K562 (cell line): Measurements from ENCODE around the gene CCDC85B. TPM values are rescaled to one million over a fixed set of nuclear protein-coding genes. Genes with fewer than 3 reads are reported as not detected.

Experiments used
- ATAC-seq: fragments of 200-7000 bp; cut with Tn5 transposase; 3 replicates; pipeline ENCODE4 v1.9.1; 2020; ENCODE audit warnings: moderate library complexity
- BruUV-seq: library from RNA; stranded (reverse); fragments of 400-500 nt; replicated peaks from 2 replicates; lab custom pipeline; 2021; lab: Mats Ljungman, UMichigan
- CTCF ChIA-PET: fragments of 300-600 bp; formaldehyde crosslinking; extraction: SDS; loops from one replicate; lab custom pipeline; 2021; ENCODE audit warnings: low intra/inter-chr PET ratio; lab: Yijun Ruan, JAX
- POLR2A ChIA-PET: fragments of 300-600, 350-650 bp; sonication (Branson Sonifier 250); formaldehyde crosslinking; extraction: SDS; loops from one replicate; lab custom pipeline; 2021; ENCODE audit warnings: antibody characterized with exemption, inconsistent platforms; lab: Yijun Ruan, JAX
- DNase-seq, 4 experiments: peaks; one replicate each; pipeline versions ENCODE4 v3.0.0 to v3.0.0-alpha.2; 2011 to 2018; ENCODE audit warnings: low spot score in 3 of 4, mixed read lengths in 3 of 4; ENCODE audit errors: extremely low read depth in 1 of 4
- FAIRE-seq: peaks from 2 replicates; lab custom pipeline; 2011; peaks lifted over from hg19 to GRCh38; lab: Jason Lieb, UNC
- H2AFZ ChIP-seq: 2 replicates; pipeline ENCODE4 v1.6.0; 2011; ENCODE audit warnings: low read depth, low read length, control low read depth, inconsistent platforms
- H3K27ac ChIP-seq: fragments of 200-600 bp; 3 replicates; pipeline ENCODE4 v1.8.0; 2011; ENCODE audit warnings: low read depth, mild to moderate bottlenecking, control low read depth, inconsistent platforms, low read length, moderate library complexity, mixed read lengths; ENCODE audit errors: extremely low read depth
- H3K27me3 ChIP-seq, 2 experiments: fragments of 300-600 bp in 1 of 2; 2 replicates in 1 of 2; 3 replicates in 1 of 2; pipeline versions ENCODE4 v1.6.0 to v1.8.0; 2011; ENCODE audit warnings: inconsistent platforms in 2 of 2, low read length in 2 of 2, mild to moderate bottlenecking in 1 of 2, mixed read lengths in 1 of 2, moderate library complexity in 1 of 2; ENCODE audit not compliant: control insufficient read depth in 2 of 2, insufficient read depth in 2 of 2
- H3K36me3 ChIP-seq: fragments of 300-600 bp; 3 replicates; pipeline ENCODE4 v1.8.0; 2011; ENCODE audit warnings: mild to moderate bottlenecking, low read length, inconsistent platforms; ENCODE audit not compliant: control insufficient read depth, insufficient read depth
- H3K4me1 ChIP-seq, 2 experiments: fragments of 200-600 bp in 1 of 2; replicated peaks in 1 of 2; 2 replicates in 1 of 2; 3 replicates in 1 of 2; pipeline versions ENCODE4 v1.5.1 to v1.8.0; 2011; ENCODE audit warnings: inconsistent platforms in 2 of 2, low read length in 2 of 2, mild to moderate bottlenecking in 1 of 2, mixed read lengths in 1 of 2, moderate library complexity in 1 of 2; ENCODE audit not compliant: control insufficient read depth in 2 of 2, insufficient read depth in 2 of 2
- H3K4me2 ChIP-seq: 2 replicates; pipeline ENCODE4 v1.6.1; 2011; ENCODE audit warnings: low read length, control low read depth, inconsistent platforms, mixed read lengths; ENCODE audit not compliant: insufficient read depth
- H3K4me3 ChIP-seq: fragments of 200-600 bp; sonication (generic), shearing (Covaris generic); 2 replicates; pipeline ENCODE4 v1.5.1; 2016; ENCODE audit warnings: control low read depth, inconsistent platforms
- H3K79me2 ChIP-seq: fragments of 200-600 bp; 3 replicates; pipeline ENCODE4 v1.8.0; 2011; ENCODE audit warnings: low read length, inconsistent platforms; ENCODE audit not compliant: control insufficient read depth, insufficient read depth
- H3K9ac ChIP-seq, 2 experiments: 2 replicates each; pipeline versions ENCODE4 v1.6.0 to v1.6.1; 2011; ENCODE audit warnings: low read depth in 2 of 2, low read length in 2 of 2, control low read depth in 1 of 2, inconsistent platforms in 1 of 2, mild to moderate bottlenecking in 1 of 2, mixed read lengths in 1 of 2; ENCODE audit not compliant: insufficient read depth in 1 of 2
- H3K9me1 ChIP-seq: one replicate; pipeline ENCODE4 v1.6.0; 2011; ENCODE audit warnings: inconsistent platforms, mild to moderate bottlenecking, low read length, moderate library complexity; ENCODE audit not compliant: control insufficient read depth, insufficient read depth
- H3K9me3 ChIP-seq: replicated peaks from 2 replicates; pipeline ENCODE4 v1.5.1; 2011; ENCODE audit warnings: low read depth, low read length, inconsistent platforms; ENCODE audit not compliant: control insufficient read depth, insufficient read depth
- H4K20me1 ChIP-seq: replicated peaks from 2 replicates; pipeline ENCODE4 v1.6.1; 2011; ENCODE audit warnings: low read length, inconsistent platforms, mixed read lengths; ENCODE audit not compliant: control insufficient read depth, insufficient read depth
- CREB5 ChIP-seq: fragments of 250-450 bp; sonication (Bioruptor Pico); IDR thresholded peaks from 2 replicates; pipeline ENCODE4 v1.5.0; 2020; ENCODE audit warnings: mild to moderate bottlenecking
- DPF2 ChIP-seq: fragments of 450-650 bp; IDR thresholded peaks from 2 replicates; pipeline ENCODE4 v1.6.1; 2016
- E2F3 ChIP-seq: fragments of 250-450 bp; sonication (Bioruptor Pico); IDR thresholded peaks from 2 replicates; pipeline ENCODE4 v1.4.0; 2020; ENCODE audit warnings: mild to moderate bottlenecking
- NR1H2 ChIP-seq: sonication (generic); formaldehyde crosslinking; IDR thresholded peaks from 2 replicates; pipeline ENCODE4 v1.4.0; 2020; ENCODE audit warnings: mild to moderate bottlenecking, missing genetic modification reagents
- SAP30 ChIP-seq: fragments of 200-600 bp; sonication (generic); IDR thresholded peaks from 2 replicates; pipeline ENCODE4 v1.6.1; 2012; ENCODE audit warnings: borderline replicate concordance, low read depth, mild to moderate bottlenecking, moderate library complexity, low read length, control low read depth, inconsistent platforms; ENCODE audit not compliant: insufficient read depth, poor library complexity, severe bottlenecking
- TEAD1 ChIP-seq, 2 experiments: fragments of 450-650 bp in 1 of 2; sonication (generic) in 1 of 2; formaldehyde crosslinking; IDR thresholded peaks; 2 replicates each; pipeline versions ENCODE4 v1.4.0 to v1.8.0; 2020 to 2022; ENCODE audit warnings: mild to moderate bottlenecking in 2 of 2, missing genetic modification reagents in 1 of 2
- ZNF12 ChIP-seq: sonication (generic); formaldehyde crosslinking; IDR thresholded peaks from 2 replicates; pipeline ENCODE4 v1.4.0; 2020; ENCODE audit warnings: mild to moderate bottlenecking, missing genetic modification reagents
- WGBS: fragments of 100-300 bp; shearing (Covaris generic); methylation state at CpG from one replicate; pipeline ENCODE4 v1.1.6; 2016; ENCODE audit warnings: low coverage, mixed read lengths; ENCODE audit not compliant: insufficient coverage; ENCODE audit errors: missing lambda C conversion rate; 5-methylcytosine and 5-hydroxymethylcytosine counted together
- in situ Hi-C: fragments of 300-500 bp; cut with MboI; formaldehyde crosslinking; loops from 4 replicates; pipeline ENCODE4 v1.15.0; 2018; ENCODE audit warnings: inconsistent platforms, mixed read lengths
- intact Hi-C: fragments of 100-400 bp; cut with micrococcal nuclease; formaldehyde crosslinking; loops from 2 replicates; pipeline ENCODE4 v1.14.2; 2022
- polyA plus RNA-seq, 8 experiments: library from polyadenylated mRNA; depleted of rRNA in 4 of 8; stranded (reverse) in 5 of 8; unstranded in 3 of 8; fragments of >200 nt; fragmentation: Nextera tagmentation in 2 of 8; fragmentation: Illumina TruSeq in 1 of 8; extraction: Ambion mirVana in 2 of 8; extraction: Trizol in 1 of 8; gene quantifications; 2 replicates each; pipeline versions ENCODE4 v1.2.1 to v1.2.3, GENCODE V29; 2011 to 2014; ENCODE audit warnings: inconsistent platforms in 1 of 8, missing spikeins in 1 of 8
- total RNA-seq, 7 experiments: library from RNA; depleted of rRNA in 6 of 7; stranded (reverse); fragments of >200 nt in 6 of 7; fragmentation: Illumina TruSeq in 2 of 7; extraction: Trizol in 2 of 7; gene quantifications; 2 replicates each; pipeline versions ENCODE4 v1.2.1 to v1.2.3, GENCODE V29; 2011 to 2021; ENCODE audit warnings: low replicate concordance in 1 of 7
- TF ChIP-seq, protein P1 (sequence below): fragments of 250-450 bp; sonication (Bioruptor Pico); IDR thresholded peaks from 2 replicates; pipeline ENCODE4 v1.8.0; 2021; ENCODE audit warnings: borderline replicate concordance, mild to moderate bottlenecking, moderate library complexity; ENCODE audit not compliant: poor library complexity, severe bottlenecking
- TF ChIP-seq, protein P2 (sequence below): fragments of 250-450 bp; sonication (Bioruptor Pico); IDR thresholded peaks from 2 replicates; pipeline ENCODE4 v1.4.0; 2020
- TF ChIP-seq, protein P3 (sequence below), 2 experiments: IDR thresholded peaks; 2 replicates each; pipeline ENCODE4 v1.6.1; 2011; ENCODE audit warnings: borderline replicate concordance in 1 of 2, control low read depth in 1 of 2, low read depth in 1 of 2, low read length in 1 of 2, mild to moderate bottlenecking in 1 of 2, mixed read lengths in 1 of 2, moderate library complexity in 1 of 2; ENCODE audit not compliant: insufficient read depth in 1 of 2, insufficient read length in 1 of 2, poor library complexity in 1 of 2, severe bottlenecking in 1 of 2; ENCODE audit errors: extremely low read depth in 1 of 2

The CCDC85B gene
- total and polyA plus RNA-seq, 9 of the 15 experiments (the other 6 are each of a cell fraction or from before 2014, with no cell fraction given), result 0.14 to 138 (median 6.2) TPM

DNA sequence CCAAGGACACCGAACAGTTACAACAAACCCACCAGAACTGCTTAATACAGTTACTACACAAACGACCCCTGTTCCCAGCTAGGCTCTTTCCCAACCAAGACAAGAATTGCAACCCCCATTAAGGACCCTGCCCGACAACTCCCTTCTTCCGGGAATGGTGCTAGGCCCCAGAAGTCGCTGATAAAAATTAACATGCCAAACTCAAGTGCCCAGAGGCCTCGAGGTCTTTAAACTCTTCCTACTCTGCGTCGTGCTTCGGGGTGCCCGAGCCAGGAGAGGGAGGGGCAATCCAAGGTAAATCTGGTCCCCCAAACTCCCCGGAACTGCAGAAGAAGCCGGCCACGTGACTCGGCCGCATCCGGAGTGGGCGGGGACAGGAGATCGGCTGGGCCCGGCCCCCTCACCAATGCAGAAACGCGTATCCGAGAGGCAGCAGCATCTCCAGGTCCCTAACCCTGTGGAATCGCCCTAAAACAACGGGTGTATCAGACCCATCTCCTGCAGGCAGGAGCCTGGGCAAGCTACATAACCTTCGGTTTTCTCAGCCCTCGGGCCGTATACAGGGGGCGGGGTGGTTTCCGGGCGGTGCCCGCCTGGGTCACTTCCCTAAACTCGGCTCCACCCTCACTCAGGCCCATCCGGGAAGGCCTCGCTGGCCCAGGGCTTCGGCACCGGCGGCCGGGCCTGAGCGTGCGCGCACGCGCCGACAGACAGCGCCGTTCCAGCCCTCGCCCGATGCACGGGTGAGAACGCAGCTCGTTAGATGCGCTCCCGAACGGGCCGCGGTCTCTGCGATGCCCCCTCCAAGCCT is 33.6 kb upstream of the CCDC85B start:
- Histone ChIP-seq H3K9me3 (no peaks in the 10 kb centered on the region), H3K27ac (peak overlapping the region; percentile 96), H3K36me3 (peaks cover 57% of the 10 kb centered on the region), H2AFZ (peak overlapping the region; percentile 73), H3K9me1 (peaks cover 11% of the 10 kb centered on the region), H3K4me3 (peak overlapping the region; percentile 95), H4K20me1 (peaks cover 22% of the 10 kb centered on the region), H3K79me2 (peaks cover 60% of the 10 kb centered on the region), H3K9ac (peak overlapping the region; percentile 98 to 99), H3K4me2 (peak overlapping the region; percentile 95), H3K4me1 (peaks cover 11 to 59% of the 10 kb centered on the region in 2 experiments), H3K27me3 (no peaks in the 10 kb centered on the region; a peak in 1 of 5 replicates)
- DNase-seq (peak; percentile 61 to 84 (median 70)), ATAC-seq (peak; percentile 32), FAIRE-seq (peak; percentile 66)
- CTCF ChIA-PET, result no interaction called here
- intact Hi-C loops, result loop anchor here (5.0 kb wide), 1 partner anchor 45 kb away; the partner anchor contains the start of gene FOSL1
- in situ Hi-C loops, result no loop called here
- POLR2A ChIA-PET, result interaction anchor here (0.5 to 5.6 kb wide), 15 partner anchors 10 to 229 kb away, joined by 3 to 151 read pairs (median 6); partner anchors contain the start of genes CCDC85B, FIBP, FOSL1 and RNASEH2C
- WGBS, result 2% methylated on average over 57 of the region's 57 CpGs
- no TSS peak for BruUV-seq
- TF ChIP-seq SAP30 (peak; percentile 82), ZNF12 (peak; percentile 60), CREB5 (CRISPR knock-in tag) (no peak), TEAD1 (CRISPR knock-in tag; IDR thresholded peaks at IDR 0.05) (peak in 1 of 2 experiments; percentile 18; a peak in 1 of 4 replicates), NR1H2 (peak; percentile 87; the same call in 1 of the 2 replicates), DPF2 (no peak), E2F3 (no peak)
- TF ChIP-seq, protein P1, sequence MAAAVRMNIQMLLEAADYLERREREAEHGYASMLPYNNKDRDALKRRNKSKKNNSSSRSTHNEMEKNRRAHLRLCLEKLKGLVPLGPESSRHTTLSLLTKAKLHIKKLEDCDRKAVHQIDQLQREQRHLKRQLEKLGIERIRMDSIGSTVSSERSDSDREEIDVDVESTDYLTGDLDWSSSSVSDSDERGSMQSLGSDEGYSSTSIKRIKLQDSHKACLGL (CRISPR knock-in tag), result peak; percentile 41
- TF ChIP-seq, protein P2, sequence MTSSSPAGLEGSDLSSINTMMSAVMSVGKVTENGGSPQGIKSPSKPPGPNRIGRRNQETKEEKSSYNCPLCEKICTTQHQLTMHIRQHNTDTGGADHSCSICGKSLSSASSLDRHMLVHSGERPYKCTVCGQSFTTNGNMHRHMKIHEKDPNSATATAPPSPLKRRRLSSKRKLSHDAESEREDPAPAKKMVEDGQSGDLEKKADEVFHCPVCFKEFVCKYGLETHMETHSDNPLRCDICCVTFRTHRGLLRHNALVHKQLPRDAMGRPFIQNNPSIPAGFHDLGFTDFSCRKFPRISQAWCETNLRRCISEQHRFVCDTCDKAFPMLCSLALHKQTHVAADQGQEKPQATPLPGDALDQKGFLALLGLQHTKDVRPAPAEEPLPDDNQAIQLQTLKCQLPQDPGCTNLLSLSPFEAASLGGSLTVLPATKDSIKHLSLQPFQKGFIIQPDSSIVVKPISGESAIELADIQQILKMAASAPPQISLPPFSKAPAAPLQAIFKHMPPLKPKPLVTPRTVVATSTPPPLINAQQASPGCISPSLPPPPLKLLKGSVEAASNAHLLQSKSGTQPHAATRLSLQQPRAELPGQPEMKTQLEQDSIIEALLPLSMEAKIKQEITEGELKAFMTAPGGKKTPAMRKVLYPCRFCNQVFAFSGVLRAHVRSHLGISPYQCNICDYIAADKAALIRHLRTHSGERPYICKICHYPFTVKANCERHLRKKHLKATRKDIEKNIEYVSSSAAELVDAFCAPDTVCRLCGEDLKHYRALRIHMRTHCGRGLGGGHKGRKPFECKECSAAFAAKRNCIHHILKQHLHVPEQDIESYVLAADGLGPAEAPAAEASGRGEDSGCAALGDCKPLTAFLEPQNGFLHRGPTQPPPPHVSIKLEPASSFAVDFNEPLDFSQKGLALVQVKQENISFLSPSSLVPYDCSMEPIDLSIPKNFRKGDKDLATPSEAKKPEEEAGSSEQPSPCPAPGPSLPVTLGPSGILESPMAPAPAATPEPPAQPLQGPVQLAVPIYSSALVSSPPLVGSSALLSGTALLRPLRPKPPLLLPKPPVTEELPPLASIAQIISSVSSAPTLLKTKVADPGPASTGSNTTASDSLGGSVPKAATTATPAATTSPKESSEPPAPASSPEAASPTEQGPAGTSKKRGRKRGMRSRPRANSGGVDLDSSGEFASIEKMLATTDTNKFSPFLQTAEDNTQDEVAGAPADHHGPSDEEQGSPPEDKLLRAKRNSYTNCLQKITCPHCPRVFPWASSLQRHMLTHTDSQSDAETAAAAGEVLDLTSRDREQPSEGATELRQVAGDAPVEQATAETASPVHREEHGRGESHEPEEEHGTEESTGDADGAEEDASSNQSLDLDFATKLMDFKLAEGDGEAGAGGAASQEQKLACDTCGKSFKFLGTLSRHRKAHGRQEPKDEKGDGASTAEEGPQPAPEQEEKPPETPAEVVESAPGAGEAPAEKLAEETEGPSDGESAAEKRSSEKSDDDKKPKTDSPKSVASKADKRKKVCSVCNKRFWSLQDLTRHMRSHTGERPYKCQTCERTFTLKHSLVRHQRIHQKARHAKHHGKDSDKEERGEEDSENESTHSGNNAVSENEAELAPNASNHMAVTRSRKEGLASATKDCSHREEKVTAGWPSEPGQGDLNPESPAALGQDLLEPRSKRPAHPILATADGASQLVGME (CRISPR knock-in tag), result peak; percentile 34; the same call in 1 of the 2 replicates
- TF ChIP-seq, protein P3, sequence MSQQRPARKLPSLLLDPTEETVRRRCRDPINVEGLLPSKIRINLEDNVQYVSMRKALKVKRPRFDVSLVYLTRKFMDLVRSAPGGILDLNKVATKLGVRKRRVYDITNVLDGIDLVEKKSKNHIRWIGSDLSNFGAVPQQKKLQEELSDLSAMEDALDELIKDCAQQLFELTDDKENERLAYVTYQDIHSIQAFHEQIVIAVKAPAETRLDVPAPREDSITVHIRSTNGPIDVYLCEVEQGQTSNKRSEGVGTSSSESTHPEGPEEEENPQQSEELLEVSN (IDR thresholded peaks at IDR 0.05; ENCODE audit: borderline replicate concordance in 1 of 2, extremely low read depth in 1 of 2, insufficient read depth in 1 of 2, insufficient read length in 1 of 2, low read depth in 1 of 2, low read length in 1 of 2, poor library complexity in 1 of 2, severe bottlenecking in 1 of 2), result peak in 1 of 2 experiments; percentile 16
